Adrenal gland (tissue), 12 donors: ENCODE measurements around the gene MIER1. TPM values are rescaled to one million over a fixed set of nuclear protein-coding genes. Genes with fewer than 3 reads are reported as not detected.

Experiments used
- DNase-seq, 7 donors: peaks; one replicate each; pipeline ENCODE4 v3.0.0-alpha.2; 2019 to 2020
- H3K27ac ChIP-seq, 5 donors: fragments of 200-600 bp; sonication (generic) in 4 of 5; 1 replicate in 3 of 5; 2 replicates in 2 of 5; pipeline versions ENCODE4 v1.5.1 to v1.8.0; 2016 to 2020; ENCODE audit warnings: mild to moderate bottlenecking in 1 of 5
- H3K27me3 ChIP-seq: fragments of 200-600 bp; 2 replicates; pipeline ENCODE4 v1.8.0; 2021
- H3K36me3 ChIP-seq, 2 donors: fragments of 200-600 bp; replicated peaks in 1 of 2; 1 replicate in 1 of 2; 2 replicates in 1 of 2; pipeline versions ENCODE4 v1.5.1 to v1.8.0; 2018 to 2022
- H3K4me1 ChIP-seq, 2 donors: fragments of 200-600 bp; replicated peaks in 1 of 2; 1 replicate in 1 of 2; 2 replicates in 1 of 2; pipeline versions ENCODE4 v1.5.1 to v1.8.0; 2018 to 2021
- H3K4me3 ChIP-seq, 4 donors: fragments of 200-600 bp; sonication (generic) in 3 of 4; one replicate each; pipeline ENCODE4 v1.5.1; 2016 to 2018
- H3K9me3 ChIP-seq, 3 donors: fragments of 200-600 bp; sonication (generic) in 1 of 3; replicated peaks in 1 of 3; 1 replicate in 2 of 3; 2 replicates in 1 of 3; pipeline versions ENCODE4 v1.5.1 to v1.8.0; 2016 to 2021
- CTCF ChIP-seq, 6 experiments: fragments of 450-650 bp in 4 of 6; fragments of 200-600 bp in 2 of 6; sonication (generic) in 1 of 6; IDR thresholded peaks; 1 replicate in 5 of 6; 2 replicates in 1 of 6; pipeline versions ENCODE4 v1.5.1 to v1.8.0; 2016 to 2021; ENCODE audit warnings: antibody characterized with exemption in 6 of 6, mild to moderate bottlenecking in 2 of 6, moderate library complexity in 1 of 6
- POLR2A ChIP-seq, 2 donors: fragments of 450-650 bp; IDR thresholded peaks; one replicate each; pipeline ENCODE4 v1.6.1; 2017; ENCODE audit warnings: antibody characterized with exemption in 2 of 2, mild to moderate bottlenecking in 2 of 2, moderate library complexity in 1 of 2
- WGBS, 4 donors: extraction: QIAGEN DNeasy Blood & Tissue Kit in 2 of 4; methylation state at CpG; one replicate each; pipeline versions ENCODE4 v1.1.5 to v1.1.7; 2013 to 2017; 5-methylcytosine and 5-hydroxymethylcytosine counted together
- intact Hi-C, 2 donors: fragments of 100-400 bp; cut with DNase I; formaldehyde crosslinking; loops; one replicate each; pipeline versions ENCODE4 v1.14.1 to v1.15.0; 2022 to 2023
- polyA plus RNA-seq, 3 donors: library from polyadenylated mRNA; stranded (reverse); fragments of 200-250 nt in 2 of 3; fragments of 350-450 nt in 1 of 3; fragmentation: Illumina TruSeq in 1 of 3; extraction: RNeasy Lipid Tissue Mini Kit (QIAGEN cat#74804) in 1 of 3; gene quantifications; one replicate each; pipeline ENCODE4 v1.2.3, GENCODE V29; 2013 to 2014
- total RNA-seq, 9 donors: library from RNA; depleted of rRNA in 4 of 9; stranded (reverse); fragments of >200 nt in 4 of 9; fragments of 120-200 nt in 1 of 9; fragmentation: NEBNext Ultra II Directional in 1 of 9; extraction: Animal tissue kit (Norgen Biotek cat#: 25700) in 1 of 9; gene quantifications; one replicate each; pipeline versions ENCODE4 v1.1.0 to v1.2.4, GENCODE V29; 2013 to 2023
- donor health status: healthy with polysubstance abuse.
- donor health status: Bipolar disorder and iron deficiency.
- donor health status: DM: yes; HTN: yes; CAD: no.
- donor health status: DM: no; HTN: no; CAD: no.
- donor health status: DM: no; HTN: no; CAD: no.
- donor health status: DM: yes; HTN: yes; CAD: no.

The MIER1 gene
- total and polyA plus RNA-seq, 12 donors: 13.0 to 62.9 (median 37.3) TPM

- H3K4me3 ChIP-seq: no peak overlapping the region
- peak; percentile 54 to 87 (median 62) for DNase-seq
- 68 to 73% (median 70%) methylated on average over 7 of the region's 7 CpGs for WGBS, 4 donors
- TF ChIP-seq CTCF (IDR thresholded peaks at IDR 0.05) (peak; percentile 52 to 78 (median 73)), POLR2A (IDR thresholded peaks at IDR 0.05) (no peak)
- H3K4me1 ChIP-seq: no peaks in the 10 kb centered on the region
- no peaks in the 10 kb centered on the region for H3K9me3 ChIP-seq
- intact Hi-C loops: loop anchor here (5.0 to 10.0 kb wide), 4 partner anchors 149 to 231 kb away; no protein-coding TSS in a partner anchor
- H3K27me3 ChIP-seq: no peaks in the 10 kb centered on the region
- peaks cover 0 to 4% of the 10 kb centered on the region in 2 donors for H3K36me3 ChIP-seq
- H3K27ac ChIP-seq: no peak overlapping the region
Measured at GRCh38 chr1:66996018-66996682, 71.4 kb downstream of the MIER1 start.

GRCh38 chr1:66998972-66999371 lies 74.2 kb downstream of the MIER1 start:
- Histone ChIP-seq H3K27me3 (no peaks in the 10 kb centered on the region), H3K27ac (no peak overlapping the region), H3K9me3 (no peaks in the 10 kb centered on the region), H3K36me3 (peaks cover 0 to 3% of the 10 kb centered on the region in 2 donors), H3K4me1 (no peaks in the 10 kb centered on the region), H3K4me3 (no peak overlapping the region)
- TF ChIP-seq POLR2A (IDR thresholded peaks at IDR 0.05): no peak
- TF ChIP-seq CTCF (IDR thresholded peaks at IDR 0.05): no peak
- no peak for DNase-seq
- intact Hi-C loops: loop anchor here (5.0 to 10.0 kb wide), 4 partner anchors 146 to 234 kb away; no protein-coding TSS in a partner anchor

- WGBS, 4 donors: 85 to 88% (median 88%) methylated on average over 7 of the region's 7 CpGs
- TF ChIP-seq POLR2A (IDR thresholded peaks at IDR 0.05) (no peak), CTCF (IDR thresholded peaks at IDR 0.05) (no peak)
- no peak overlapping the region for H3K4me3 ChIP-seq
- DNase-seq: no peak
- H3K27ac ChIP-seq: no peak overlapping the region
- intact Hi-C loops: loop anchor here (5.0 to 10.0 kb wide), 4 partner anchors 145 to 235 kb away; no protein-coding TSS in a partner anchor
- no peaks in the 10 kb centered on the region for H3K9me3 ChIP-seq
- peaks cover 0 to 3% of the 10 kb centered on the region in 2 donors for H3K36me3 ChIP-seq
- no peaks in the 10 kb centered on the region for H3K4me1 ChIP-seq
- no peaks in the 10 kb centered on the region for H3K27me3 ChIP-seq
Measured at GRCh38 chr1:66999640-67000400, 75.0 kb downstream of the MIER1 start.

GRCh38 chr1:67001682-67002425 lies 77.1 kb downstream of the MIER1 start:
- 74 to 86% (median 80%) methylated on average over 5 of the region's 5 CpGs for WGBS, 4 donors
- Histone ChIP-seq H3K4me3 (no peak overlapping the region), H3K9me3 (no peaks in the 10 kb centered on the region), H3K27me3 (no peaks in the 10 kb centered on the region), H3K4me1 (no peaks in the 10 kb centered on the region), H3K36me3 (peaks cover 0 to 3% of the 10 kb centered on the region in 2 donors), H3K27ac (no peak overlapping the region)
- intact Hi-C loops: no loop called here
- DNase-seq: no peak
- TF ChIP-seq CTCF (IDR thresholded peaks at IDR 0.05) (no peak), POLR2A (IDR thresholded peaks at IDR 0.05) (no peak)
